GM18499 (cell line): ENCODE measurements around the gene NLRP3.
"Not testable (repeated sequence)": the region's sequence is repeated elsewhere in the genome, so short reads cannot be mapped to it uniquely, and the experiment has no call there.

Source experiments
- ATAC-seq: cut with Tn5 transposase; IDR thresholded peaks from one replicate; pipeline ENCODE4 v1.9.1; 2021; ENCODE audit warnings: moderate number of reproducible peaks; ENCODE audit not compliant: insufficient read depth, unreplicated experiment

NLRP3 gene

DNA sequence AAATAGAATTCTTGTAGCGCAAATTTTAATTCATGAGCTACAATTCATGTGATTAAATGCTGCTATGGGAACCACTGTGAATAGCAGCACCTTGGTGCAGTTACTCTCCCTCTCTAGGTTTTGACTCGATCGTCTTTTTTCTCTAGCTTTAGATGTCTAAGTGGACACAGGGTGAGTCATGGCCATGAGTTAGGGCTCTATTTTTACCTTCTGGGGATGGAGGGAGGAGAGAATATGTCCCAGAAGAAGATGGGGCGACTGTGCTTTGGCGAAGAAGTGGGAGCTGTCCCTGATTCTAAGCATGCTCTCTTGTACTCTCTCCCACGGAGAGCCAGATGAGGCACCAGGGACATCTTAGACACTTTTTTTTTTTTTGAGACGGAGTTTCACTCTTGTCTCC is 43.5 kb downstream of the NLRP3 start:
- no peak for ATAC-seq

DNA sequence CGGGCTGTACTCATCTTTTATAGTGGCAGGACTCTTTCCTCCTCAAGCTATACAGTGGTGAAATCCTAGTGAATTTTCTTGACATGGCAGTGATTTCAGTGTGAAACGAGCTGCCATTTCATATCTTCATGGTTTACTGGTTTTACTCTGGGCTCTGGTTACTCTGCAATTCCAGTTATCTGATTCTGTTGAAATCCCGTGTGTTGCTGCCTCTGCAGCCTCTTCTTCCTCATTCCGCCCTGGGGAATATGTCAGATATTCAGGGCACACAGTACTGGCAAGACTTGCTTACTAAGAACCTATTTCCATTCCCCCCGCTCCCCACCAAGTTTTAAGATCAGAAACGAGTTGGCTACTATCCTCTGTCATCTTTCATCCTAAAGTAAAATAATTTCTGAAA is 49.8 kb downstream of the NLRP3 start:
- no peak for ATAC-seq

DNA sequence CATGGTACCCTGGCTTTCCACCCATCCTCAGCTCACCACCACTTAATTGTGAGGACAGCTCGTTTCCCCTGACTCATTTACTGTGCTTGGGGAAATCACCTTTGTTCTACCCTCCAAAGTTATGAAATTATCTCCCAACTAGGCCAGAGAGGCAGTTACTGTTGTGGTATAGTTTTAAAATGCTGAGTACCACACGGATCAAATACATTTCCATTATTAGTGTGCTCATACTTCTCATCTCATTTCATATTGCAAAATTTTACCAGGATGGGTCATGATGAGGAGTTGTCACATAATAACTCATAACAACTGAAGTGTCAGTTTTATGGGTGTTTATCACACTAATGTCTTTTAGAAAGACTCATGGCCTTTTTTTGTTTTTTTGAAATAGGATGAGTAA is 51.2 kb downstream of the NLRP3 start:
- no peak for ATAC-seq

DNA sequence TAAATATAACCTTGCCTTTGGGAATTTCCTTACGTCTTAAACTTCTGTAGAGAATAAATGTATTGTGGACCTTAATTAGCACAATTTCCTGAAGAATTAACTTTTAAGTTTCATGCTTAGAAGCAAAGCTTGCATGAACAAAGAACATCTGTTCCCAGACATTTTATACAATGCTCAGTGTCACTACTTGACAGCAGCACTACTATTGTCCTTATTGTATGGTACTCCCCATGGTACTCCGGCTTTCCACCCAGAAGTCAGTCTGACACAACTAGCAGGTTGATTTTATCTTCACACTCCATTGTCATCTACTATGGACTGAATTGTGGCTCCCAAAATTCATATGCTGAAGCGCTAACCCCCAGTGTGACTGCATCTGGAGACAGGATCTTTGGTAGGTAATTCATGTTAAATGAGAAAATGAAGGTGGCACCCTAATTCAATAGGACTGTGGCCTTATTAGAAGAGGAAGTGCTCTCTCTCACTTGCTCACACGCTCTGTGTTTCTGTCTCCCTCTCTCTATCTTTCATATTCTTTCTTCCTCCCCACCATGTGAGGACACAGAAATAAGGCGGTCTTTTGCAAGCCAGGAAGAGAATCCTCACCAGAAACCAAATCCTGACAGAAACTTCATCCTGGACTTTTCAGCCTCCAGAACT is 52.6 kb downstream of the NLRP3 start:
- ATAC-seq: no peak

DNA sequence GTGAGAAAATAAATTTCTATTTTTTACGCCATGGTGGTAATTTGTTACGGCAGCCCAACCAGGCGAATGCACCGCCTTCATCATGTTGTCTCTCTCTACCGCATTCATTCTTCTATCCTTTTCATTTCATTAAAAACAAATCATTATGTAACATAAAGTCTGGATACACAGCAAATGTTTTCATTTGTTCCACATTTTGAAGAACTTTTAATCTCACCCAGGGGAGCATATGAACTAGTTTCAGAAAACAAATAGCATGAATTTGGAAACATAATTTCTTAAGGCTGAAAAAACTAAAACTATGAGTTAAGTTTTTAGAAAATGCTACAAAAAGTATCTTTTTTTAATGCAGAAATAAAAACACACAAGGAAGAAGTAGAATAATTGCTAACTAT is 53.2 kb downstream of the NLRP3 start:
- no peak for ATAC-seq

DNA sequence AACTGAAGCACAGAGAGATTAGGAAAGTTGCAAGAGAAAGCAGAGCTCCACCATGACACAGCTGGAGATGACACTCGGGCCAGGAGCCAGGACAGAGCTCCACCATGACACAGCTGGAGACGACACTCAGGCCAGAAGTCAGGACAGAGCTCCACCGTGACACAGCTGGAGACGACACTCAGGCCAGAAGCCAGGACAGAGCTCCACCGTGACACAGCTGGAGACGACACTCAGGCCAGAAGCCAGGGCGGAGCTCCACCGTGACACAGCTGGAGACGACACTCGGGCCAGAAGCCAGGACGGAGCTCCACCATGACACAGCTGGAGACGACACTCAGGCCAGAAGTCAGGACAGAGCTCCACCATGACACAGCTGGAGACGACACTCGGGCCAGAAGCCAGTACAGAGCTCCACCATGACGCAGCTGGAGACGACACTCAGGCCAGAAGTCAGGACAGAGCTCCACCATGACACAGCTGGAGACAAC is 55.0 kb downstream of the NLRP3 start:
- not testable (repeated sequence) for ATAC-seq

DNA sequence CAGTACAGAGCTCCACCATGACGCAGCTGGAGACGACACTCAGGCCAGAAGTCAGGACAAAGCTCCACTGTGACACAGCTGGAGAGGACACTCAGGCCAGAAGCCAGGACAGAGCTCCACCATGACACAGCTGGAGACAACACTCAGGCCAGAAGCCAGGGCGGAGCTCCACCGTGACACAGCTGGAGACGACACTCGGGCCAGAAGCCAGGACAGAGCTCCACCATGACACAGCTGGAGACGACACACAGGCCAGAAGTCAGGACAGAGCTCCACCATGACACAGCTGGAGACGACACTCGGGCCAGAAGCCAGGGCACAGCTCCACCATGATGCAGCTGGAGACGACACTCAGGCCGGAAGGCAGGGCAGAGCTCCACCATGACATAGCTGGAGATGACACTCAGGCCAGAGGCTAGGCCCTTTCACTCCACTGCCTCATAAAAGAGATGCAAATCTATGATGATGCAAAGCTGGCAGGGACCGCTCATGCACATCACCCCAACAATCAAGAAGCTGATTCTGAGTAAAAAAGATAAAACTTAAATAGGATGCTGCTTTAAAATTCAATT is 55.6 kb downstream of the NLRP3 start:
- no peak for ATAC-seq

DNA sequence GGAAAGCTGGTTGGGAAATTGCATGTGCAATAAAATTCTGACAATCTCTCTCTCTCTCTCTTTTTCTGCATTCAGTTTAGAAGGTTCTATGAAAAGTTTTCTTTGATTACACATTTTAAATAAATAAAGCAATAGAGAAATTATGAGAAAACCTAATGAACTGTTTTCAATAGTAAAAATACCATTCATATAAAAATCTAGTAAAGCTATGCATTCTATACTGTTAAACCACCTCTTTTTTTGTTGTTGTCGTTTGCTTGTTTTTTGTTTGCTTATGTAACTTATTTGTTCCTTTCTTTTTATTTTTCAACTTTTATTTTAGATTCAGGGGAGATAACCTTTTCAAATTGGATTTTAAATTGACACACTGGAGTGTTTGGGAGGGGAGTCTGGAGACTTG is 56.1 kb downstream of the NLRP3 start:
- no peak for ATAC-seq

DNA sequence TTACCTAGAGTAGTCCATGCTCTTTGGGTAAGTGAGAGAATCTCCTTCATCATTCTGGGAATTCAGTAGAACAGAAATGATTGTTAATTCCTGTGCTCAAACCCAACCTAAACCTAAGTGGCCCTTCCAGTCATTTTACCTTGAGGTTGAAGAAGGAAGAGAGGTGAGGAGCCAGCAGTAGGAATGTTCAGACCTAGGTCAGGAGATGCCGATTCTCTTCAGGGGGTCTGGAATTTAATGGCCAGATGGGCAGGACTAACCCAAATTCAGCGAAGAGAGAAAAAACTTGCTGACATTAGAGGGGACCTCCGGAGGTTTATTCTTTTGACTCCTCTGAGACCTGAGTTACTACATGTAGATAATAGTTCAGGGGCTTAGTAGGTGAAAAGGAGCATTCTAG is 58.4 kb downstream of the NLRP3 start:
- no peak for ATAC-seq

DNA sequence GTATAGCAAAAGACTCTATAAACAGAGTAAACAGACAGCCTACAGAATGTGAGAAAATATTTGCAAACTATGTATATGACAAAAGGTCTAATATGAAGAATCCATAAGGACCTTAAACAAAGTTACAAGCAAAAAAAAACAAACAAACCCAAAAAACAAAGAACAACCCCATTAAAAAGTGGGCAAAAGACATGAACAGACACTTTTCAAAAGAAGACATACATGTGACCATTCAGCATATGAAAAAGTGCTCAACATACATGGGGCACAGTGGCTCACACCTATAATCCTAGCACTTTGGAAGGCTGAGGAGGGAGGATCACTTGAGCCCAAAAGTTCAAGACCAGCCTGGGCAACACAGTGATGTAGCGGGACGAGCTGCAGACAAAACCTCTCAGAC is 59.8 kb downstream of the NLRP3 start:
- ATAC-seq: no peak

DNA sequence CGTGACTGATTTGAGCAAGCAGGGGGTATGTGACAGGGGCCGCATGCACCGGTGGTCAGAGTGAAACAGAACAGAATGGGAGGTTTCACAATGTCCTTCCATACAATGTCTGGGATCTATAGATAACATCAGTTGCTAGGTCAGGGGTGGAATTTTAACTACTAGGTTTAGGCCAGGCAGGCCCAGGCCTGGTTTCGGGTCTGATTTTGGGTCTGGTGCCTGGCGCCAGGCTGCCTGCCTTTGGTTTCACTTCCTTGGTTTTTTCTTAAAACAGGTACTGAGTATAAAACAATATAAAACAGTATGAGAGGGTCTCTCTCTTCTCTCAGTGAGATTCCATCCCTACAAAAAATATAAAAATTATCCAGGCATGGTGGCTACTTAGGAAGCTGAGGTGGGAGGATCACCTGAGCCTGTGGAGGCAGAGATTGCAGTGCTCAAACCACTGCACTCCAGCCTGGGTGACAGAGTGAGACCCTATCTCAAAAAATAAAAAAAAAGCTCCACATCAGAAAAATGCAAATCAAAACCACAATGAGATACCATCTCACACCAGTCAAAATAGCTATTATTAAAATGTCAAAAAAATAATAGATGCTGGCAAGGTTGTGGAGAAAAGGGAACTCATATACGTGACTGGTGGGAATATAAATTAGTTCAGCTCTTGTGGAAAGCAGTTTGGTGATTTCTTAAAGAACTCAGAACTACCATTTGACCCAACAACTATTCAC is 60.5 kb downstream of the NLRP3 start:
- not testable (repeated sequence) for ATAC-seq

DNA sequence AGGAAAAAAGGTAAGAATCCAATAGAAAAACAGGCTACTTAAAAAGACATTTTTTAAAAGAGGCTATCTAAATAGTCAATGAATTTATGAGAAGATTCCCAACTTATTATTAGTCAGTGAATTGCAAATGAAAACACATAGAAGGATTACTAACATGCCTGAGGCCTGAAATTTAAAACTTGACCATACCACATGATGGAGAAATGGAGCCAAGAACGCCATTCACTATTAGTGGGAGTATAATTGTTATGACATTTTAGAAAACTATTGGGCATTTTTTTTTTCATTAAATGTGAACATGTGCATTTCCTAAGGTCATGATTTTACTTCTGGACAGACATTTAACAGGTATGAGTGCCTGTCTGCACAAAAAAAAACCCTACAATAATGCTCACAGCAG is 66.8 kb downstream of the NLRP3 start:
- no peak for ATAC-seq

DNA sequence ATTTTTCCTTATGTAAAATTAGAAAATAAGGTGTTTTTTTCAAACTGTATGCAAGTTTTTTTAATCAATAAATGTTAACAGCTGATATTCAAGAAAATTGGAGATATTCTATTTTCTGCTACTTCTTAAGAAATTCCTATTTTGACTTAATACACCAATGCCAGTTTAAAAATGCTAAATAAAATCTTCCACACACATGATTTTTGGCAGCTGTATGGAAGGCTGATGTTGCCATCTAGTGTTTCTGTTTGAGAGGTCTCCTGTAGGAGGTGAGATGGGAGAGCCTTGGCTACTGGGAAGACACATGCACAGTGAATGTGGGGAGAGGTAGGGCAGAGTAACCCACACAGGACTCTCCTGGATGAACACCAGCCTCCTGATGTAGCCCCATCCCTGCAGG is 71.1 kb downstream of the NLRP3 start:
- peak; percentile 56 for ATAC-seq

DNA sequence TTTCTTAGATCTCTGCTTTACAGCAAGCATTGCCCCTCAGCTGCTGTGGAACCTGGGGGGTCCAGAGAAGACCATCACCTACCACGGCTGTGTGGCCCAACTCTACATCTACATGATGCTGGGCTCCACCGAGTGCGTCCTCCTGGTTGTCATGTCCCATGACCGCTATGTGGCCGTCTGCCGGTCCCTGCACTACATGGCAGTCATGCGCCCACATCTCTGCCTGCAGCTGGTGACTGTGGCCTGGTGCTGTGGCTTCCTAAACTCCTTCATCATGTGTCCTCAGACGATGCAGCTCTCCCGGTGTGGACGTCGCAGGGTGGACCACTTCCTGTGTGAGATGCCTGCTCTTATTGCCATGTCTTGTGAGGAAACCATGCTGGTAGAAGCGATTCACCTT is 75.4 kb downstream of the NLRP3 start:
- no peak for ATAC-seq

DNA sequence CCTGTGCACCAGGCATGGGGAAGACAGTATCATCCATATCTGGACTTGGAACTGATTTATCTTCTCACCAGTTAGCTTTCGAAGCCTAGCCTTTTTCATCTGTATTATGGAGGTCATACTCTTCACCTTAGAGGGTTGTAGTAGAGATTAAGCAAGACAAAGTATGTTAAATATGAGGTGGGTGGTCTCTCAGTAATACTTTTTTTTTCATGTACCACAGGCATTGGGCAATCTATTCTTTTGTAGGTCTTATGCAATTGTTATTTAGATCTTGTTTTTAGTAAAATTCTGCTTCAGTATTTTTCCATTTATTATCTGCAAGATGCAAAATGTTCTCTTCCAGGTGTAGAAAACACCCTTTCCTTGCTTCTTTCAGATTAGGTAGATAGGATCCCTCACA is 77.1 kb downstream of the NLRP3 start:
- ATAC-seq: no peak

DNA sequence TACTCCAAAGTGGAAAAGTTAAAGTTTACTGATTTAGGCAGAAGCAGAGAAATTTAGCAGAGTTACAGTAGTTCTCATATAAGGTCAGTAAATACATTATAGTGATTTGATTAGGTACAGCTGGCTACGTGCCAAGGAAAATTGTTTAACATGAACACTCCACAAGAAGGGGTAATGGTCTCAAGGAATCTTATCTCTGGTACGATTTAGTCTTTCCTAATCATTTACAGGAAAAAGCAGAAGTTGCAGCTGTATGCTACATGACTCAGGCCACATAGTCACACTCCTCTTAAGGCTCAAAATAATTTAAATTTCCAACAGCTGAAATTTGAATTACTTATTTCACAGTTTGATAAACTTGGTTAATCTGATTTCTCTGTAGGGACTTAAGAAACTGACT is 78.8 kb downstream of the NLRP3 start:
- ATAC-seq: no peak

DNA sequence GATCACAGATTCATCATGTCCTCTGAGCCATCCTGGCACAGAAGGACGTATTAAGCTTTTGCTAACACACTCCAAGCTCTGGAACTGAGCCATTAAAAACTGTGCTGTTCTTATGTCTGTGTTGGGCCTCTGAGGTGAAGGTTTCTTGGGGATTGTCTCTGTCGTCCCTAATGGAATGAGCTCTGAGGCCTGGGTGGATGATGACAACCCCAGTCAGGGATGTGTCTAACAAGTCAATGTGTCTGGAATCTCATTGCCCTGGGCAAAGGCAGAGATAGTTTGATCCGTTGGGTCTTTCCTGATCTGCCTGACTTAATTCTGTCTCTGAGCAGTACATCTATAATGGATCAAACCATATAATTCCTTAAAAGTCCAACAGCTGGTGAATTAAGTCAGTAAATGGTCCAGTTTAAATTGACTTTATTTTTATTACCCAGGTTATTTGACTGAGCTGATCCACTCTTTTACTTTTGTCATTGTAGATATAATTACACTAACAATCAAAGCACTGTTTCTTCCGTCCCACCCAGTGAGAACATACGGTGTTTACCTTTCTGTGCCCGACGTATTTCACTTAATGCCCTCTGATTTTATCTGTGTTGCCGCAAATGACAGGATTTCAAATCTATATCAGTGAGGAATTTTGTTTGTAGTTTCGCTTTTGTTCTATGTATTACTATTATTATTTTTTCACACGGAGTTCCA is 80.8 kb downstream of the NLRP3 start:
- ATAC-seq: no peak
